ENCODE measurements around the gene AIFM3. TPM values are rescaled to one million over a fixed set of nuclear protein-coding genes. Genes with fewer than 3 reads are reported as not detected.

AIFM3 gene
- total and polyA plus RNA-seq, 2 of the 13 experiments (the other 11 are each of a cell fraction or from before 2014, with no cell fraction given) = 9.0 to 15.3 TPM

DNA sequence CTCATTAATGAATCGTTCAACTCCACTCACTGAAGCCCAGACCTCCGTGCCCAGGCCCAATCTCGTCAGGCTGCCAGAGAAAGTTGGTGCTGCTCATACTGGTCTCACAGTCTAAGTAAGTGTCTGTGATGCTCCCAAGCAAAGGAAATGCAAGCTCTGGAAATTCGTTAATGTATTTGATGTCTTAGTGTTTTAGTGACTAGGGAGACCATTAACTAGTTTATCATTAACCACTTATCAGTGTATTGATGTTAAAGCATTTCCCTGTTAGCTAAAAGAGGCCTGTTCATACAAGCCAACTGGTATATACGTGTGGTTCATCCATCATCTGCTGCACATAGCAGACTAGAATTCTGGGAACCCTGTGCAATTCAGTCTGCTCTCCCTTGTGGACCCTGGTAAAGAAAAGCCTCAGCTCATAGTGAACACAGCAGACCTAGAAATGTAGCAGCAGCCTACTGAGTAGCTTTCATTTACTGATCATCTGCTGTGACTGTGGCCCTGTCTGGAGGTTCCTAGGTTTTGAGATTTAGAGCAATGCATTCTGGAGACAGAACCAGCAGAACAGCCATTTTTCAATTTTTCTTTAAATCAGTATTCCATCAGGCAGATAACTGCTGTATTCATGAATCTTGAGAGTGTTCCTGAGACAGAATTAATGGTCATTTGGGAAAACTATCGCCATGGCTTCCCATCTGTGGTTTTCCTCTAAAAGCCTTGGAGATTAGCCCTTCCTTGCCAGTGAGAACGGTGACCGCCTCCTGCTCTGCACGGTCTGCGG lies 15.7 kb upstream of the AIFM3 start (continued):
- TF ChIP-seq HNF4G (IDR thresholded peaks at IDR 0.05; ENCODE audit: borderline replicate concordance, low read depth, low read length) (no peak), HNF4G (CRISPR knock-in tag; IDR thresholded peaks at IDR 0.05; ENCODE audit: borderline replicate concordance, low read depth) (0 out of 2 replicates have a peak, but pooled peaks have one; percentile 16), ZBTB1 (CRISPR knock-in tag; IDR thresholded peaks at IDR 0.05; ENCODE audit: borderline replicate concordance) (no peak), CENPX (CRISPR knock-in tag; IDR thresholded peaks at IDR 0.05) (no peak), FOXA1 (IDR thresholded peaks at IDR 0.05) (no peak), FOXA1 (CRISPR knock-in tag; IDR thresholded peaks at IDR 0.05) (peak; percentile 37; the same call in 1 of the 2 replicates), ETV5 (CRISPR knock-in tag; IDR thresholded peaks at IDR 0.05; ENCODE audit: borderline replicate concordance) (no peak), RELA (CRISPR knock-in tag; IDR thresholded peaks at IDR 0.05) (no peak), NCOA5 (CRISPR knock-in tag; IDR thresholded peaks at IDR 0.05) (no peak), ZNF790 (CRISPR knock-in tag; IDR thresholded peaks at IDR 0.05; ENCODE audit: borderline replicate concordance) (no peak), ZNF317 (CRISPR knock-in tag; IDR thresholded peaks at IDR 0.05) (peak; percentile 46; the same call in 1 of the 2 replicates), JDP2 (CRISPR knock-in tag; IDR thresholded peaks at IDR 0.05; ENCODE audit: borderline replicate concordance) (no peak), TGIF2 (CRISPR knock-in tag; IDR thresholded peaks at IDR 0.05) (no peak), ZBTB8A (CRISPR knock-in tag; IDR thresholded peaks at IDR 0.05; ENCODE audit: borderline replicate concordance, low read depth) (no peak), KDM4B (CRISPR knock-in tag; IDR thresholded peaks at IDR 0.05) (no peak), NR2F6 (IDR thresholded peaks at IDR 0.05) (0 out of 2 replicates have a peak, but pooled peaks have one; percentile 24), NR2F6 (CRISPR knock-in tag; IDR thresholded peaks at IDR 0.05) (peak; percentile 40), ZNF674 (CRISPR knock-in tag; IDR thresholded peaks at IDR 0.05; ENCODE audit: low read depth) (no peak), AKNA (CRISPR knock-in tag; IDR thresholded peaks at IDR 0.05; ENCODE audit: borderline replicate concordance) (no peak), ZSCAN25 (CRISPR knock-in tag; IDR thresholded peaks at IDR 0.05) (no peak), ATRX (CRISPR knock-in tag; IDR thresholded peaks at IDR 0.05; ENCODE audit: borderline replicate concordance) (no peak), RCOR2 (CRISPR knock-in tag; IDR thresholded peaks at IDR 0.05) (peak; percentile 56; the same call in 1 of the 2 replicates)
- TF ChIP-seq, protein P1, sequence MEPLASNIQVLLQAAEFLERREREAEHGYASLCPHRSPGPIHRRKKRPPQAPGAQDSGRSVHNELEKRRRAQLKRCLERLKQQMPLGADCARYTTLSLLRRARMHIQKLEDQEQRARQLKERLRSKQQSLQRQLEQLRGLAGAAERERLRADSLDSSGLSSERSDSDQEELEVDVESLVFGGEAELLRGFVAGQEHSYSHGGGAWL (CRISPR knock-in tag; IDR thresholded peaks at IDR 0.05) = no peak
- TF ChIP-seq, protein P2, sequence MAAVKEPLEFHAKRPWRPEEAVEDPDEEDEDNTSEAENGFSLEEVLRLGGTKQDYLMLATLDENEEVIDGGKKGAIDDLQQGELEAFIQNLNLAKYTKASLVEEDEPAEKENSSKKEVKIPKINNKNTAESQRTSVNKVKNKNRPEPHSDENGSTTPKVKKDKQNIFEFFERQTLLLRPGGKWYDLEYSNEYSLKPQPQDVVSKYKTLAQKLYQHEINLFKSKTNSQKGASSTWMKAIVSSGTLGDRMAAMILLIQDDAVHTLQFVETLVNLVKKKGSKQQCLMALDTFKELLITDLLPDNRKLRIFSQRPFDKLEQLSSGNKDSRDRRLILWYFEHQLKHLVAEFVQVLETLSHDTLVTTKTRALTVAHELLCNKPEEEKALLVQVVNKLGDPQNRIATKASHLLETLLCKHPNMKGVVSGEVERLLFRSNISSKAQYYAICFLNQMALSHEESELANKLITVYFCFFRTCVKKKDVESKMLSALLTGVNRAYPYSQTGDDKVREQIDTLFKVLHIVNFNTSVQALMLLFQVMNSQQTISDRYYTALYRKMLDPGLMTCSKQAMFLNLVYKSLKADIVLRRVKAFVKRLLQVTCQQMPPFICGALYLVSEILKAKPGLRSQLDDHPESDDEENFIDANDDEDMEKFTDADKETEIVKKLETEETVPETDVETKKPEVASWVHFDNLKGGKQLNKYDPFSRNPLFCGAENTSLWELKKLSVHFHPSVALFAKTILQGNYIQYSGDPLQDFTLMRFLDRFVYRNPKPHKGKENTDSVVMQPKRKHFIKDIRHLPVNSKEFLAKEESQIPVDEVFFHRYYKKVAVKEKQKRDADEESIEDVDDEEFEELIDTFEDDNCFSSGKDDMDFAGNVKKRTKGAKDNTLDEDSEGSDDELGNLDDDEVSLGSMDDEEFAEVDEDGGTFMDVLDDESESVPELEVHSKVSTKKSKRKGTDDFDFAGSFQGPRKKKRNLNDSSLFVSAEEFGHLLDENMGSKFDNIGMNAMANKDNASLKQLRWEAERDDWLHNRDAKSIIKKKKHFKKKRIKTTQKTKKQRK (IDR thresholded peaks at IDR 0.05; ENCODE audit: low read length) = no peak
